WTC11 (cell line): ENCODE measurements around the gene MAP2K1. TPM values are rescaled to one million over a fixed set of nuclear protein-coding genes. Genes with fewer than 3 reads are reported as not detected.
"Not testable (repeated sequence)": the region's sequence is repeated elsewhere in the genome, so short reads cannot be mapped to it uniquely, and the experiment has no call there.

ENCODE experiments used
- ATAC-seq: fragments of 200-7000 bp; cut with Tn5 transposase; 2 replicates; pipeline ENCODE4 v1.10.0; 2021; ENCODE audit warnings: mild to moderate bottlenecking, moderate library complexity
- CTCF ChIA-PET: fragments of 300-600 bp; sonication (Branson Sonifier 250); formaldehyde crosslinking; loops from one replicate; lab custom pipeline; 2021; ENCODE audit warnings: antibody characterized with exemption; lab: Charles Lee
- POLR2A ChIA-PET: fragments of 350-600 bp; sonication (Branson Sonifier 250); formaldehyde crosslinking; loops from one replicate; lab custom pipeline; 2021; ENCODE audit warnings: antibody characterized with exemption; lab: Charles Lee
- DNase-seq: peaks from one replicate; pipeline ENCODE4 v3.0.0; 2021; ENCODE audit warnings: low spot score
- H3K27ac Mint-ChIP-seq: 2 replicates; pipeline ENCODE4 v1.8.0; 2021; ENCODE audit warnings: mixed read lengths
- H3K27me3 Mint-ChIP-seq: 2 replicates; pipeline ENCODE4 v1.8.0; 2021; ENCODE audit warnings: low read depth, mild to moderate bottlenecking, moderate library complexity, mixed read lengths
- H3K36me3 Mint-ChIP-seq: 2 replicates; pipeline ENCODE4 v1.8.0; 2021; ENCODE audit warnings: mixed read lengths
- H3K4me1 Mint-ChIP-seq: 2 replicates; pipeline ENCODE4 v1.8.0; 2022; ENCODE audit warnings: mixed read lengths
- H3K4me3 Mint-ChIP-seq: 2 replicates; pipeline ENCODE4 v1.8.0; 2021; ENCODE audit warnings: mild to moderate bottlenecking, moderate library complexity, mixed read lengths
- H3K9me3 Mint-ChIP-seq: 2 replicates; pipeline ENCODE4 v1.8.0; 2021; ENCODE audit warnings: mixed read lengths
- CREB1 ChIP-seq: sonication (generic); formaldehyde crosslinking; IDR thresholded peaks from 2 replicates; pipeline ENCODE4 v1.8.0; 2023; ENCODE audit warnings: mild to moderate bottlenecking, missing genetic modification reagents
- E2F4 ChIP-seq: sonication (generic); formaldehyde crosslinking; IDR thresholded peaks from 2 replicates; pipeline ENCODE4 v1.8.1; 2022; ENCODE audit warnings: low read depth, mild to moderate bottlenecking, moderate library complexity, missing genetic modification reagents, borderline replicate concordance
- E2F5 ChIP-seq: sonication (generic); formaldehyde crosslinking; IDR thresholded peaks from 2 replicates; pipeline ENCODE4 v1.8.1; 2022; ENCODE audit warnings: mild to moderate bottlenecking, moderate library complexity, missing genetic modification reagents
- EMX1 ChIP-seq: fragments of 250-450 bp; sonication (Bioruptor Pico); IDR thresholded peaks from 2 replicates; pipeline ENCODE4 v1.8.0; 2021; ENCODE audit warnings: mild to moderate bottlenecking
- FOXP4 ChIP-seq: sonication (generic); formaldehyde crosslinking; IDR thresholded peaks from 2 replicates; pipeline ENCODE4 v1.8.0; 2022; ENCODE audit warnings: mild to moderate bottlenecking, missing genetic modification reagents
- GABPB1 ChIP-seq: sonication (generic); formaldehyde crosslinking; IDR thresholded peaks from 2 replicates; pipeline ENCODE4 v1.8.1; 2023; ENCODE audit warnings: mild to moderate bottlenecking, missing genetic modification reagents
- KAT7 ChIP-seq: sonication (generic); formaldehyde crosslinking; IDR thresholded peaks from 2 replicates; pipeline ENCODE4 v1.8.1; 2023; ENCODE audit warnings: missing genetic modification reagents, mild to moderate bottlenecking, borderline replicate concordance
- MAX ChIP-seq: sonication (generic); formaldehyde crosslinking; IDR thresholded peaks from 2 replicates; pipeline ENCODE4 v1.8.0; 2022; ENCODE audit warnings: mild to moderate bottlenecking, missing genetic modification reagents
- MYBL2 ChIP-seq: sonication (generic); formaldehyde crosslinking; IDR thresholded peaks from 2 replicates; pipeline ENCODE4 v1.8.1; 2023; ENCODE audit warnings: mild to moderate bottlenecking, moderate library complexity, missing genetic modification reagents
- TCF7 ChIP-seq: sonication (generic); formaldehyde crosslinking; IDR thresholded peaks from 2 replicates; pipeline ENCODE4 v1.8.0; 2022; ENCODE audit warnings: mild to moderate bottlenecking, low read depth, missing genetic modification reagents, moderate library complexity
- TEAD1 ChIP-seq: sonication (generic); formaldehyde crosslinking; IDR thresholded peaks from 2 replicates; pipeline ENCODE4 v1.8.0; 2022; ENCODE audit warnings: mild to moderate bottlenecking, missing genetic modification reagents
- ZNF281 ChIP-seq: sonication (generic); formaldehyde crosslinking; IDR thresholded peaks from 2 replicates; pipeline ENCODE4 v1.8.0; 2023; ENCODE audit warnings: mild to moderate bottlenecking, missing genetic modification reagents
- ZNF512 ChIP-seq: sonication (generic); formaldehyde crosslinking; IDR thresholded peaks from 2 replicates; pipeline ENCODE4 v1.8.1; 2022; ENCODE audit warnings: missing genetic modification reagents, borderline replicate concordance
- total RNA-seq: library from RNA; stranded (reverse); gene quantifications from 3 replicates; pipeline ENCODE4 v1.2.3, GENCODE V29; 2021

MAP2K1 gene
- total RNA-seq, 1 experiment from 2014 or later, result 93.0 TPM

GRCh38 chr15:66386204-66387123 is at the start of gene MAP2K1 (continued):
- no peak for TF ChIP-seq CREB1 (CRISPR knock-in tag)
- 0 out of 2 replicates have a peak, but pooled peaks have one; percentile 53 for TF ChIP-seq KAT7 (CRISPR knock-in tag)
- no peak for TF ChIP-seq ZNF512 (CRISPR knock-in tag)
- TF ChIP-seq E2F5 (CRISPR knock-in tag), result no peak

GRCh38 chr15:66348530-66348929 is 38.2 kb upstream of the MAP2K1 start:
- ATAC-seq, H3K27ac Mint-ChIP-seq, DNase-seq, H3K4me1 Mint-ChIP-seq, H3K4me3 Mint-ChIP-seq, H3K9me3 Mint-ChIP-seq, H3K27me3 Mint-ChIP-seq, POLR2A ChIA-PET: not testable (repeated sequence)
- peaks cover 47% of the 10 kb centered on the region for H3K36me3 Mint-ChIP-seq
- CTCF ChIA-PET, result interaction anchor here (0.6 kb wide), 1 partner anchor 99 kb away, joined by 3 read pairs; no protein-coding TSS in a partner anchor

- ChIA-PET POLR2A (no interaction called here), CTCF (no interaction called here)
- no peak for TF ChIP-seq TCF7
- TF ChIP-seq EMX1 (CRISPR knock-in tag), result 0 out of 2 replicates have a peak, but pooled peaks have one; percentile 2
- peak overlapping the region; percentile 25; the same call in 1 of the 2 replicates for H3K27ac Mint-ChIP-seq
- peak overlapping the region; percentile 89 for H3K4me3 Mint-ChIP-seq
- DNase-seq (no peak), ATAC-seq (no peak)
- peaks cover 13% of the 10 kb centered on the region for H3K36me3 Mint-ChIP-seq
- H3K27me3 Mint-ChIP-seq, result no peaks in the 10 kb centered on the region
- H3K4me1 Mint-ChIP-seq, result peaks cover 13% of the 10 kb centered on the region
- no peaks in the 10 kb centered on the region for H3K9me3 Mint-ChIP-seq
Measured at GRCh38 chr15:66356077-66356358, 30.7 kb upstream of the MAP2K1 start.

- ATAC-seq (peak; percentile 96), DNase-seq (peak; percentile 94)
- H3K4me3 Mint-ChIP-seq, result peak within 1 kb of the TSS; percentile 89
- peaks cover 10% of the 10 kb centered on the region for H3K36me3 Mint-ChIP-seq
- POLR2A ChIA-PET, result interaction anchor here (0.6 kb wide), 1 partner anchor 9 kb away, joined by 3 read pairs; no protein-coding TSS in a partner anchor
- CTCF ChIA-PET, result no interaction called here
- H3K27ac Mint-ChIP-seq, result peak within 1 kb of the TSS; percentile 86
- no peaks in the 10 kb centered on the region for H3K9me3 Mint-ChIP-seq
- H3K4me1 Mint-ChIP-seq, result peaks cover 13% of the 10 kb centered on the region
- no peaks in the 10 kb centered on the region for H3K27me3 Mint-ChIP-seq
- peak; percentile 88 for TF ChIP-seq E2F4
- TF ChIP-seq MYBL2 (CRISPR knock-in tag), result peak; percentile 72
- TF ChIP-seq MAX (CRISPR knock-in tag), result peak; percentile 90
- TF ChIP-seq TCF7, result peak; percentile 79; the same call in 1 of the 2 replicates
- TF ChIP-seq TEAD1, result peak; percentile 92
- TF ChIP-seq GABPB1, result peak; percentile 61
- TF ChIP-seq ZNF281 (CRISPR knock-in tag), result peak; percentile 76; the same call in 1 of the 2 replicates
- TF ChIP-seq FOXP4 (CRISPR knock-in tag), result peak; percentile 61; the same call in 1 of the 2 replicates
Measured at GRCh38 chr15:66356359-66357236, 30.1 kb upstream of the MAP2K1 start, which contains the start of gene TIPIN. TSS of gene TIPIN (minus strand) at chr15:66356685. CDS start at chr15:66352947, 3,738 bp downstream.
